ENCODE measurements around the gene TAPBP.

The TAPBP gene

GRCh38 chr6:33297406-33297955 is 16.4 kb downstream of the TAPBP start:
- Histone ChIP-seq H3K36me3 (ENCODE audit: insufficient read depth, low read length) (peaks cover 42% of the 10 kb centered on the region), H3K4me3 (ENCODE audit: low read depth in 1 of 2, low read length in 2 of 2) (peak overlapping the region in 1 of 2 experiments; percentile 90; a peak in 3 of 4 replicates), H4K20me1 (ENCODE audit: insufficient read depth, low read length) (0 out of 2 replicates have a peak, but pooled peaks cover 6% of the 10 kb centered on the region), H2AFZ (ENCODE audit: low read depth, low read length) (no peak overlapping the region), H3K27ac (ENCODE audit: low read length) (0 out of 2 replicates have a peak overlapping the region, but pooled peaks have one; percentile 28), H3K9me3 (ENCODE audit: insufficient read depth, low read length, severe bottlenecking) (no peaks in the 10 kb centered on the region), H3K9ac (ENCODE audit: low read depth, low read length) (peak overlapping the region; percentile 93; the same call in 1 of the 2 replicates), H3K79me2 (ENCODE audit: insufficient read depth, low read length) (peaks cover 35% of the 10 kb centered on the region), H3K4me1 (ENCODE audit: insufficient read depth, low read length) (peaks cover 43% of the 10 kb centered on the region), H3K27me3 (ENCODE audit: insufficient read depth, low read length, poor library complexity) (no peaks in the 10 kb centered on the region), H3K4me2 (ENCODE audit: insufficient read depth, low read length) (peak overlapping the region; percentile 96)
- TF ChIP-seq EZH2 (IDR thresholded peaks at IDR 0.05; ENCODE audit: borderline replicate concordance, low read depth, low read length, severe bottlenecking) (no peak), CTCF (IDR thresholded peaks at IDR 0.05; ENCODE audit: borderline replicate concordance, extremely low read depth, low read length, poor library complexity, severe bottlenecking) (no peak)
- no peak for ATAC-seq (ENCODE audit: insufficient read depth, low read depth)
- DNase-seq, result no peak

GRCh38 chr6:33296797-33297405 is 17.0 kb downstream of the TAPBP start:
- Histone ChIP-seq H3K4me2 (ENCODE audit: insufficient read depth, low read length) (peak overlapping the region; percentile 96), H3K36me3 (ENCODE audit: insufficient read depth, low read length) (peaks cover 47% of the 10 kb centered on the region), H3K4me3 (ENCODE audit: low read depth in 1 of 2, low read length in 2 of 2) (no peak overlapping the region), H4K20me1 (ENCODE audit: insufficient read depth, low read length) (0 out of 2 replicates have a peak, but pooled peaks cover 6% of the 10 kb centered on the region), H3K27ac (ENCODE audit: low read length) (no peak overlapping the region), H3K9me3 (ENCODE audit: insufficient read depth, low read length, severe bottlenecking) (no peaks in the 10 kb centered on the region), H2AFZ (ENCODE audit: low read depth, low read length) (no peak overlapping the region), H3K79me2 (ENCODE audit: insufficient read depth, low read length) (peaks cover 35% of the 10 kb centered on the region), H3K27me3 (ENCODE audit: insufficient read depth, low read length, poor library complexity) (no peaks in the 10 kb centered on the region), H3K4me1 (ENCODE audit: insufficient read depth, low read length) (peaks cover 43% of the 10 kb centered on the region), H3K9ac (ENCODE audit: low read depth, low read length) (0 out of 2 replicates have a peak overlapping the region, but pooled peaks have one; percentile 93)
- ATAC-seq (ENCODE audit: insufficient read depth, low read depth), result no peak
- no peak for DNase-seq
- TF ChIP-seq CTCF (IDR thresholded peaks at IDR 0.05; ENCODE audit: borderline replicate concordance, extremely low read depth, low read length, poor library complexity, severe bottlenecking), result no peak
- no peak for TF ChIP-seq EZH2 (IDR thresholded peaks at IDR 0.05; ENCODE audit: borderline replicate concordance, low read depth, low read length, severe bottlenecking)

- no peak overlapping the region for H3K27ac ChIP-seq (ENCODE audit: low read length)
- peaks cover 35% of the 10 kb centered on the region for H3K79me2 ChIP-seq (ENCODE audit: insufficient read depth, low read length)
Observed at GRCh38 chr6:33295621-33296369, 18.1 kb downstream of the TAPBP start.

More at GRCh38 chr6:33295621-33296369, 18.1 kb downstream of the TAPBP start:
- Histone ChIP-seq H3K27me3 (ENCODE audit: insufficient read depth, low read length, poor library complexity) (no peaks in the 10 kb centered on the region), H3K9ac (ENCODE audit: low read depth, low read length) (no peak overlapping the region), H3K9me3 (ENCODE audit: insufficient read depth, low read length, severe bottlenecking) (no peaks in the 10 kb centered on the region), H2AFZ (ENCODE audit: low read depth, low read length) (no peak overlapping the region), H3K4me1 (ENCODE audit: insufficient read depth, low read length) (peaks cover 39% of the 10 kb centered on the region), H4K20me1 (ENCODE audit: insufficient read depth, low read length) (0 out of 2 replicates have a peak, but pooled peaks cover 6% of the 10 kb centered on the region), H3K4me2 (ENCODE audit: insufficient read depth, low read length) (no peak overlapping the region), H3K36me3 (ENCODE audit: insufficient read depth, low read length) (peaks cover 52% of the 10 kb centered on the region), H3K4me3 (ENCODE audit: low read depth in 1 of 2, low read length in 2 of 2) (no peak overlapping the region)
- ATAC-seq (ENCODE audit: insufficient read depth, low read depth) (no peak), DNase-seq (no peak)
- no peak for TF ChIP-seq EZH2 (IDR thresholded peaks at IDR 0.05; ENCODE audit: borderline replicate concordance, low read depth, low read length, severe bottlenecking)
- TF ChIP-seq CTCF (IDR thresholded peaks at IDR 0.05; ENCODE audit: borderline replicate concordance, extremely low read depth, low read length, poor library complexity, severe bottlenecking), result no peak
